GM19452 (cell line): ENCODE measurements around the gene SHB.
A peak's percentile ranks its signal among the peaks of the same experiment; 100 is the strongest.
"Not testable (repeated sequence)": the region's sequence is repeated elsewhere in the genome, so short reads cannot be mapped to it uniquely, and the experiment has no call there.

Experiments
- ATAC-seq: cut with Tn5 transposase; IDR thresholded peaks from one replicate; pipeline ENCODE4 v1.9.1; 2021; ENCODE audit not compliant: unreplicated experiment

Gene SHB

GRCh38 chr9:38064842-38065368 is 4.1 kb downstream of the SHB start:
- ATAC-seq, result no peak

DNA sequence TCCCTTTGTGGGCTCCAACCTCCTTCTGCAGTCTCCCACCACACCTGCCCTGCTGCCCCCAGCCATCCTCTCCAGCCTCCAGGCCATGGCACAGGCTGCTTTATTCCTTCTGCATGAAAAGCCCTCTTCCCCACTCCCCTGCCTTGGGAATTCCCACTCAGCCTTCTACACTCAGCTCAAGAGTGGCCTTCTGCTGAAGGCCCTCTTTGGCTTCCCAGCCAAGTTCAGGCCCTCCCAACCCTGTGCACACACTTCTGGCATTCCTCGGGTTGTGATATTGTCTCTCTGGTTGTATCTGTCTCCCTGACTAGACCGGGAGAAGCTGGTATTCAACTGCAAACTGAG is 5.7 kb downstream of the SHB start:
- no peak for ATAC-seq

DNA sequence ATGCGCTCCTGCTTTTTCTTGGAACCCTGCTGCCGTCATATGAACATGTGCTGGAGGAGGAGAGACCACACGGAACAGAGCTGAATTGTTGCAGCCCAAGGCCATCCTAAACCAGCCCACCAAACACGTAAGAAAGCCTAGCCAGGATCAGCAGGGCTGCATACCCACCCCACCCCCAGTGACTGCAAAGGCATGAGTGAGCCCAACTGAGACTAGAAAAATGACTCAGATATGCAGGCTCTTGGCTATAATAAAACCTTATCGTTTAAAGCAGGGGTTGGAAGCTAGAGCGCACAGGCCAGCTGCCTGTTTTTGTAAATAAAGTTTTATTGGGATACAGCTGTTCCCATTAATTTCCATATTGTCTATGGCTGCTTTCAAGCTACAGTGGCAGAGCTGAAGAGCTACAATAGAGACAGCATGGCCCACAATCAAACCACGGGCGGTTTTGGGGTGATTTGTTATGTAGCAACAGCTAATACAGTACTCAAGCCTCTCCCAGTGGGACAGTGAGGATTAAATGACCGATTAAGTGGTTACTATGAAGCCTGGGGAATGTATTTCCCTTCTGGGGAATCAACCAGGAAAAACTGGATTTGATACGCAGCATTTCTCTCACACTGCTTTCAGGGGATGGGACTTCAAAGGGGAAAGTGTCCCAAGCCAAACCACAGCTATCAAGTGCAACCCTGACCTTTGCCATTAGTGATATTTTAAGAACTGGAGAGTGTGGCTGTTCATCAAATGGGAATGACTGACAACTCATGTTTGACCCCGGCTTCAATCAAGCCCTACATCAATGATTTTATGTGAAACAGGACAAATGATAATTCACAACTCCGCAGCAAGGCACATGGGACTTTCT is 6.3 kb downstream of the SHB start:
- no peak for ATAC-seq

DNA sequence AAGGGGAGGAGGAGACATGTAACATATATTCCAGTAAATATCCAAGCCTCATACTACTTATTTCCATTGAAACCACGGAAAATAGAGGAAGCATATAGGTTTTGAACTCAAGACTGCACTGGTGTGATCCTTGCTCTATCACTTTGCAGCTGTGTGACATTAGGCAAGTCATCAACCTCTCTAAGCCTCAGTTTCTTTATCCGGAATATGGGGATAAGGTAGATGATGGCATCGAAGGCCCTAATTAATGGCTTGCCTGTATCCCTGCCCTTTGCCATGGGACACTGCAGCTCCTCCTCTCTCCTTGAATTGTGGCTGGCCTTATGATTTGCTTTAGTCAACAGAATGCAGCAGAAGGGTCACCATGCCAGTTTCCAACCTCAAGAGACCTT is 6.9 kb downstream of the SHB start:
- ATAC-seq, result no peak

DNA sequence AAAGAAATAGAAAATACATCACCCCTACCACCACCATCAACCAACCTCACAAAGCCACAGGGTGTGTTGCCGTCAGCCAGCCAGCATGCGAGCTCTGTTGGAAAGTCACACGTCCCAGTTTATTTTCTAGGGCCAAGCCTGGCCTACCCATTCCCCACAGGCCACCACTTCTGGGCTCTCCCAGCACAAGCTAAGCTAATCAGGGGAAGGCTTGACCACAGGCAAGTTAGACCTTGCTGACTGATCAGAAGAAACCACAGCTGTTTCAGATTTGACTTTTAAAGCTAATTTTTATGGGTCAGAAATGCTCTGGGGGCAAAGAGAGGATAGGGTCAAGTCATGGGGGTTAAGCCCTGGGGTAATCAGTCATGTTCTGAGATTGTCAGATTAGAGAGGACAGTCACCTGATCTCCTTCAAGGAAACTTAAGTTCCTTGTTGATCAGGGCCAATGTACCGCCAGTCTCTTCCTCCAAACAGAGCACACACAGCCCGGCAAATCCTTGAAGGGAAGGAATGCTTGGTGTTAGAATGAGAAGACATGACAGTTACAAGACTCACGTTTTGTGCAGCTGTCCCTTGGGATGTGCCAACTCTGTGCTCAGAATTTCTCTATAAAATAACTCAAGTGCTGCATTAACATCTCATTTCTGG is 7.6 kb downstream of the SHB start:
- ATAC-seq, result peak; percentile 63

DNA sequence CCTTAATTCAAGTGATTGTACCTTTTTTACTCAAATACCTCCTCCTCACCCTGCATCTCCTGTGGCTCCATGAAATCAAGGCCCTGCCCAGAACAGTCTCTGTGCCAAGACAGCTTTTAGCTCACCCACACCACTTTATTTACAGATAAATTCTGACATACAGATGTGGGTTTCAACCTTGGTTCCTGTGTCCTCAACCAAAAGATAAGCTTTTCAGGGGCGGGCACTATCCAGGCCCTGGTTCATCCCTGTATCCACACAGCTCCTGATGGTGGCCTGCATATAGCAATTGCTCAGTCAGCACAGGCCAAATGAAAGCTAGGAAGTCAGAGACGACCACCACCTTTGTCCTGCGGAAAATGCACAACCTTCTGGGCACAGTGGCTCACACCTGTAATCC is 8.3 kb downstream of the SHB start:
- no peak for ATAC-seq

DNA sequence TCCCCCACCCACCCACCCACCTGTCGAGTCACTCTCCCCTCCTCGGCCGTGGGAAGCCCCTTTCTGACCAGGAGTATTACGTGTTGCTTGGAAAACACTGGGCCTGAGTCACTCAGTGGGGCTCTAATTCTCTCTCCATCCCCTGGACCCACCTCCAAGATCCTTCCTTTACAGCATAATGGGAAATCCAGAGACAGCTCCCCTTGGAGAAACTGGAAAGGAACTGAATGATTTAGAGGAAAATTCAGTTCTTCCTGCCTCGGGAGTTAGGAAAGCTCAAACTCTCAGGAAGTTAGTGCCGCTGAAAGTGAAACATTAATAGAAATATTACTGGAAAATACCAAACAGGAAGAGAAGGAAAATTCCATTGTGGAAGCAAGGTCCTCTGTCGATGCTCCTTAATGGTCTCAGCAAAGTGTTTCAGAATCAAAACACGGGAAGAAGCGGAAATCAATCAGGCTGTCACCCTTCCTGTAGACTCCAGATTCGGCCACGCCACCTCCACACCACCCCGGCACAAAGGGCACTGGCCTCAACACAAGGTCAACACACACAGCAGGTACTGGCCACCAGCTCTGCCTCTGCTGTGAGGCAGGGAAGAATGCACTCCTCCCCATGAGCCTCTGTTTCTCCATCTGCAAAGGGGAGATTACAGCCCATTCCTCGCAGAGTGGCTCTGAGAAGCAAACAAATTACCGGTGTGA is 9.6 kb downstream of the SHB start:
- no peak for ATAC-seq

- no peak for ATAC-seq
These were observed 10.4 kb downstream of the SHB start for GRCh38 chr9:38058452-38059232.

DNA sequence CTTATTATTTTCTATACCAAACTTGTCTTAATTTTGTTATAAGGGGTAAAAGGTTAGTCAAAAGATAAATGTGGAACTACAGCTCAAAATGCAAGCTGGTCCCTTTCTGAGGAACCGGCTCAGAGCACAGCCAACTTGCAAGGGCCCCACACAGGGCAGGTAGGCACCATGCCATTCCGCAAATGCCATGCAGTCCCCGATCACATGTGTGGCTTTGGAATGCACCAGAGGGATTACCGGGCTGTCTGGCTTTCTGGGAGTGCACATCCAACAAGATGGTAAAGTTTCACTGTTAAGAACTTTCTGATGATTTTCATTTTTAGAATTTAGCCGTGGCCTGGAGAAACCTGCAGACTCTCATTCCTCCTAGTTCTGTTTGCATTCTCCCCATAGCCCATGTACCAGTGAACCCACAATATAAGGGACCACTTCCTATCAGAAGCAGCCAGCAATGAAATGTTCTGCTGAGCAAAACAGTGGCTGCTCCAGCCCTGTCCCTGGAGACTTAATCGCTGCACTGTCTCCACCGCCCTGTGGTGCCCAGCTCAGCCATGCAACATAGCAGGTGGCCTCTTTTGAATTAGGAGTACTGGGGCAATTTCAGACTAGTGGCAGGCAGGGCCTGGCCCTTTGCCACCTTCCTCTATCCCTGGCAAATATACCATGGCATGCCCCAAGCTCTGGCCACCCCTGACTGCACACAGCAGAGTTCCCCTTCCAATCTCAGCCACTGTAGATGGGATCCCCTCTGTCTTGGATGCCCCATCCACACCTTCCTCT is 11.4 kb downstream of the SHB start:
- no peak for ATAC-seq

GRCh38 chr9:38054653-38055052 is 14.4 kb downstream of the SHB start:
- ATAC-seq, result no peak

GRCh38 chr9:38053697-38054461 is 15.1 kb downstream of the SHB start:
- no peak for ATAC-seq

DNA sequence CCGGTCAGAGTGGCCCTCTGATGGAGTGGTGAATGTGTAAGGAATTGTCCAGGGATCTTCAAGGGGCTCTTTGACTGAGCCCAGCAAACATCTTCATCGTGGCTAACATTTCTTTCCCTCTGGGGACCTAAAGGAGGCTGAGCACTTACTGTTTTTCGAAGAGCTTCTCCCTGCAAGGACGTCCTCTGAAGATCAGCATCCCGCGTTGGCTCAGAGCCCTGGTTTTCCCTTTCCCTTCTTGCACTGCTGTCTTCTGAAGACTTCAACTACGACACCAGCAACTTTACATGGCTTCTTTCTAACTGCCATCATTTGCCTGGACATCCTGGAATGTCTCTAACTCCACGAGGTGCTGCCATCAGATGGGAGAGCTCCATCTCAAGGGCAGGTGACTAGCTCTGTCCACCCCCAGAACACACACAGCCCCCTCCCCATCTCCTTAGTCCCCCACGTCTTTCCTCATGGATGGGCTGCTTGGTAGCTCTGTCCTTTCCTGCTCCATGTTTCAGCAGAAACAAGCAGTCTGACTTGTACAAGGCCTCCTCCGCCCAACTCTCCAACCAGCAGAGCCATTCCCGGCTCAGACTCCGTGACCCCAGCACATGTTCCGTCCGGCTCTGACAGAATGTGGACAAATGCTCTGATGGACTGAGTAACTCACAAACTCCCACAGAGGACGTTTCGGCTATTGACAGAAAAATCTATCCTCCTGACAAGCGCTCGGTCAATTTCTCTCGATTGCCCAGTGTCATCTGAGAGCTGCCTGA is 17.1 kb downstream of the SHB start:
- ATAC-seq, result no peak

- ATAC-seq, result no peak
These were observed 20.6 kb downstream of the SHB start for GRCh38 chr9:38048316-38048969.

DNA sequence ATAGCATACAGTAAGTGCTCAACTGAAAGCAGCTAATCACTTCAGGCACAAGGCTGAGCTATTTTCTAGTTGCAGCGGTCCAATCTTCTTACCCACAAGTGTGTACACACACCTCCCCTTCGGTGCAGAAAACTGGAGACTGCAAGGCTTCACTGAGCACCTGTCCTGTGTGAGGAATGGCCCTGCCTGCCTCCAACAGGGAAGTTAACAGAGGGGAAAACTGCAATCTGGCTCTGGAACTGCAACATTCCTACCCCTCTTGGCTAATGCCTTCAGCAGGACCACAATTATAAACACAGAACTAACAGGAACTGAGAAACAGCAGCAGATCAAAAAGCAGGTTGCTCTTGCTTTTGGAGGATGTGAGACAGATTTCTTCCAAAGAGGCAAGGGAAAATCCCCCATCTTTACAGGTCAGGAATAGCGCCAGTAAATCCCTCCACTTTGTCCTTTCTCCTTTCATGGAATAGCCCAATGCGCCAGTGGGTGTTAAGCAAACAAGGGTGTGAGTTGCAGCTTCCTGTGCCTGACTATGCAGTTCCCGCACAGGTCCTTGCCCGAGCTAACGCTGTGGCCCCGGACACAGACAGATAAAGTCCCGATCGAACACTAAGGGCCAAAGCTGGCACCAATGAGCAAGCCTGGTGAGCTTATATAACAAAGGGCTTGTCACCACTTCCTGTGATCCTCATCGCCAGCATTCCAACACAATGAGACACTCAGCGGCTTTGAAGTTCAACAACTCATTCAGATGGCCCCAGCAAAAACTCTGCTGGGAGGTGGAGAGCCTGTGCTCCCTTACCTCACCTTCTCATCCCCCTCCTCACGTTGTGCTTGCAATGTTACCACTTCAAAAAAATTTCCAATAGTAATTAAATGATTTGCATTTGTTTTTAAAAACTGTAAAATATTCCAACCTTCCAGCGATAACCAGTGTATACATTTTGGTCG is 21.5 kb downstream of the SHB start:
- peak; percentile 51 for ATAC-seq

GRCh38 chr9:38046661-38047300 is 22.2 kb downstream of the SHB start:
- ATAC-seq, result no peak

DNA sequence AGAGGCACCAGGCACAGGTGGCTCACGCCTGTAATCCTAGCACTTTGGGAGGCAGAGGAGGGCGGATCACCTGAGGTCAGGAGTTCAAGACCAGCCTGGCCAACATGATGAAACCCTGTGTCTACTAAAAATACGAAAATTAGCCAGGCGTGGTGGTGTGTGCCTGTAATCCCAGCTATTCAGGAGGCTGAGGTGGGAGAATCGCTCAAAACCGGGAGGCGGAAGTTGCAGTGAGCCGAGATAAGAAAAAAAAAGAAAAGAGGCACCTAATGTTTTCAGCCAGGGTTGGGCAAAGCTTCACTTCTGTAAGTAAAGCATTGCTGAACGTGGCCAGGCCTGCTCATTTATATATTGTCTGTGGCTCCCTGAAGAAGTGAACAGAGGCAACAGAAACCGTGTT is 23.1 kb downstream of the SHB start:
- ATAC-seq, result not testable (repeated sequence)

- ATAC-seq, result no peak
These were observed 24.3 kb downstream of the SHB start for GRCh38 chr9:38044706-38045105.
